Duodenal mucosa (tissue), 2 donors: ENCODE results near the gene MTMR6.

Experiments
- H3K27ac ChIP-seq: one replicate; pipeline ENCODE4 v1.7.0; 2013; ENCODE audit warnings: low read depth, low read length
- H3K27me3 ChIP-seq, 2 donors: one replicate each; pipeline ENCODE4 v1.7.0; 2013; ENCODE audit warnings: low read length in 2 of 2, control low read depth in 1 of 2; ENCODE audit not compliant: insufficient read depth in 2 of 2, control insufficient read depth in 1 of 2
- H3K36me3 ChIP-seq, 2 donors: one replicate each; pipeline ENCODE4 v1.7.0; 2013; ENCODE audit warnings: low read length in 2 of 2, control low read depth in 1 of 2; ENCODE audit not compliant: insufficient read depth in 2 of 2, control insufficient read depth in 1 of 2
- H3K4me1 ChIP-seq, 2 donors: one replicate each; pipeline ENCODE4 v1.7.0; 2013; ENCODE audit warnings: low read length in 2 of 2, control low read depth in 1 of 2; ENCODE audit not compliant: insufficient read depth in 2 of 2, control insufficient read depth in 1 of 2
- H3K4me3 ChIP-seq, 2 donors: one replicate each; pipeline ENCODE4 v1.7.0; 2013; ENCODE audit warnings: low read length in 2 of 2, low read depth in 1 of 2
- H3K9ac ChIP-seq, 2 donors: one replicate each; pipeline ENCODE4 v1.7.0; 2013; ENCODE audit warnings: low read length in 2 of 2, low read depth in 1 of 2
- H3K9me3 ChIP-seq, 2 donors: one replicate each; pipeline ENCODE4 v1.7.0; 2013; ENCODE audit warnings: low read length in 2 of 2, control low read depth in 1 of 2; ENCODE audit not compliant: control insufficient read depth in 1 of 2

MTMR6 gene

GRCh38 chr13:25249001-25249543 is 38.2 kb downstream of the MTMR6 start:
- Histone ChIP-seq H3K36me3 (peaks cover 9 to 23% of the 10 kb centered on the region in 2 donors), H3K27ac (no peak overlapping the region), H3K27me3 (no peaks in the 10 kb centered on the region), H3K4me3 (no peak overlapping the region), H3K9ac (no peak overlapping the region), H3K4me1 (no peaks in the 10 kb centered on the region), H3K9me3 (no peaks in the 10 kb centered on the region)

- Histone ChIP-seq H3K36me3 (peaks cover 9 to 18% of the 10 kb centered on the region in 2 donors), H3K4me3 (no peak overlapping the region), H3K27me3 (no peaks in the 10 kb centered on the region), H3K27ac (no peak overlapping the region), H3K4me1 (no peaks in the 10 kb centered on the region), H3K9me3 (no peaks in the 10 kb centered on the region), H3K9ac (no peak overlapping the region)
Measured at GRCh38 chr13:25248071-25248470, 39.2 kb downstream of the MTMR6 start.

GRCh38 chr13:25247360-25247759 is 39.9 kb downstream of the MTMR6 start:
- H3K27me3 ChIP-seq, result no peaks in the 10 kb centered on the region
- H3K27ac ChIP-seq, result no peak overlapping the region
- peaks cover 9 to 13% of the 10 kb centered on the region in 2 donors for H3K36me3 ChIP-seq
- H3K9me3 ChIP-seq, result no peaks in the 10 kb centered on the region
- H3K9ac ChIP-seq, result no peak overlapping the region
- H3K4me1 ChIP-seq, result no peaks in the 10 kb centered on the region
- H3K4me3 ChIP-seq, result no peak overlapping the region

- H3K9ac ChIP-seq, result no peak overlapping the region
- H3K4me1 ChIP-seq, result no peaks in the 10 kb centered on the region
- H3K36me3 ChIP-seq, result peaks cover 4 to 7% of the 10 kb centered on the region in 2 donors
- H3K27me3 ChIP-seq, result no peaks in the 10 kb centered on the region
- no peak overlapping the region for H3K27ac ChIP-seq
- H3K4me3 ChIP-seq, result no peak overlapping the region
- no peaks in the 10 kb centered on the region for H3K9me3 ChIP-seq
Measured at GRCh38 chr13:25244123-25244522, 43.2 kb downstream of the MTMR6 start.

GRCh38 chr13:25242956-25243355 is 44.3 kb downstream of the MTMR6 start:
- Histone ChIP-seq H3K4me1 (no peaks in the 10 kb centered on the region), H3K9me3 (no peaks in the 10 kb centered on the region), H3K9ac (no peak overlapping the region), H3K36me3 (peaks cover 0 to 3% of the 10 kb centered on the region in 2 donors), H3K4me3 (no peak overlapping the region), H3K27ac (no peak overlapping the region), H3K27me3 (no peaks in the 10 kb centered on the region)

GRCh38 chr13:25241007-25241406 is 46.3 kb downstream of the MTMR6 start:
- H3K4me3 ChIP-seq, result no peak overlapping the region
- no peak overlapping the region for H3K27ac ChIP-seq
- no peaks in the 10 kb centered on the region for H3K27me3 ChIP-seq
- H3K9ac ChIP-seq, result no peak overlapping the region
- no peaks in the 10 kb centered on the region for H3K9me3 ChIP-seq
- peaks cover 0 to 3% of the 10 kb centered on the region in 2 donors for H3K36me3 ChIP-seq
- no peaks in the 10 kb centered on the region for H3K4me1 ChIP-seq

- Histone ChIP-seq H3K4me1 (no peaks in the 10 kb centered on the region), H3K9me3 (no peaks in the 10 kb centered on the region), H3K36me3 (no peaks in the 10 kb centered on the region), H3K27ac (no peak overlapping the region), H3K27me3 (no peaks in the 10 kb centered on the region), H3K4me3 (no peak overlapping the region), H3K9ac (no peak overlapping the region)
Measured at GRCh38 chr13:25237083-25237482, 50.2 kb downstream of the MTMR6 start.

GRCh38 chr13:25233861-25234260 is 53.4 kb downstream of the MTMR6 start:
- Histone ChIP-seq H3K27ac (no peak overlapping the region), H3K9me3 (no peaks in the 10 kb centered on the region), H3K36me3 (no peaks in the 10 kb centered on the region), H3K4me3 (no peak overlapping the region), H3K9ac (no peak overlapping the region), H3K27me3 (no peaks in the 10 kb centered on the region), H3K4me1 (no peaks in the 10 kb centered on the region)

- H3K27ac ChIP-seq, result no peak overlapping the region
- H3K9ac ChIP-seq, result no peak overlapping the region
- no peak overlapping the region for H3K4me3 ChIP-seq
- no peaks in the 10 kb centered on the region for H3K36me3 ChIP-seq
- no peaks in the 10 kb centered on the region for H3K9me3 ChIP-seq
- no peaks in the 10 kb centered on the region for H3K27me3 ChIP-seq
- H3K4me1 ChIP-seq, result no peaks in the 10 kb centered on the region
Measured at GRCh38 chr13:25232937-25233515, 54.3 kb downstream of the MTMR6 start.

- no peaks in the 10 kb centered on the region for H3K4me1 ChIP-seq
- H3K27me3 ChIP-seq, result no peaks in the 10 kb centered on the region
- H3K4me3 ChIP-seq, result no peak overlapping the region
- H3K9me3 ChIP-seq, result no peaks in the 10 kb centered on the region
- H3K9ac ChIP-seq, result no peak overlapping the region
- no peak overlapping the region for H3K27ac ChIP-seq
- H3K36me3 ChIP-seq, result no peaks in the 10 kb centered on the region
Measured at GRCh38 chr13:25231517-25231916, 55.8 kb downstream of the MTMR6 start.
